Kidney (tissue), 14 donors: ENCODE results near the gene ADAM10. TPM values are rescaled to one million over a fixed set of nuclear protein-coding genes. Genes with fewer than 3 reads are reported as not detected.

Source experiments
- DNase-seq, 5 donors: peaks; one replicate each; pipeline ENCODE4 v3.0.0-alpha.2; 2013 to 2020
- FAIRE-seq: peaks from 2 replicates; lab custom pipeline; 2012; peaks lifted over from hg19 to GRCh38; lab: Jason Lieb, UNC
- H3K27ac ChIP-seq, 2 donors: one replicate each; pipeline ENCODE4 v1.7.0; 2013; ENCODE audit warnings: low read depth in 2 of 2, low read length in 2 of 2, inconsistent platforms in 1 of 2
- H3K27me3 ChIP-seq: one replicate; pipeline ENCODE4 v1.7.1; 2013; ENCODE audit warnings: low read length, inconsistent platforms; ENCODE audit not compliant: control insufficient read depth, insufficient read depth
- H3K36me3 ChIP-seq, 3 donors: one replicate each; pipeline versions ENCODE4 v1.7.0 to v1.7.1; 2013; ENCODE audit warnings: low read length in 3 of 3, control low read depth in 1 of 3, inconsistent platforms in 1 of 3; ENCODE audit not compliant: insufficient read depth in 3 of 3, control insufficient read depth in 2 of 3
- H3K4me1 ChIP-seq, 3 donors: one replicate each; pipeline versions ENCODE4 v1.7.0 to v1.7.1; 2013; ENCODE audit warnings: low read length in 3 of 3, inconsistent platforms in 1 of 3, low read depth in 1 of 3; ENCODE audit not compliant: control insufficient read depth in 2 of 3, insufficient read depth in 2 of 3
- H3K4me3 ChIP-seq, 3 donors: one replicate each; pipeline versions ENCODE4 v1.7.0 to v1.8.1; 2013; ENCODE audit warnings: low read length in 3 of 3, control low read depth in 1 of 3, inconsistent platforms in 1 of 3
- H3K9ac ChIP-seq, 3 donors: one replicate each; pipeline versions ENCODE4 v1.7.0 to v1.7.1; 2013; ENCODE audit warnings: low read length in 3 of 3, control low read depth in 1 of 3, inconsistent platforms in 1 of 3
- H3K9me3 ChIP-seq, 3 donors: one replicate each; pipeline versions ENCODE4 v1.7.0 to v1.7.1; 2013; ENCODE audit warnings: low read length in 3 of 3, control low read depth in 1 of 3, inconsistent platforms in 1 of 3; ENCODE audit not compliant: control insufficient read depth in 2 of 3, insufficient read depth in 1 of 3
- intact Hi-C: fragments of 100-400 bp; cut with DNase I; formaldehyde crosslinking; loops from one replicate; pipeline ENCODE4 v1.11.1; 2022
- polyA plus RNA-seq: library from polyadenylated mRNA; stranded (reverse); fragments of 350-450 nt; fragmentation: Illumina TruSeq; extraction: RNeasy Lipid Tissue Mini Kit (QIAGEN cat#74804); gene quantifications from one replicate; pipeline ENCODE4 v1.2.3, GENCODE V29; 2014; ENCODE audit warnings: low read depth, low replicate concordance; ENCODE audit not compliant: insufficient read depth
- total RNA-seq: library from RNA; stranded (reverse); fragmentation: NEBNext Ultra II Directional; extraction: Animal tissue kit (Norgen Biotek cat#: 25700); gene quantifications from one replicate; pipeline ENCODE4 v1.2.1, GENCODE V29; 2021
- TF ChIP-seq, protein P1 (sequence below): IDR thresholded peaks from 3 replicates; pipeline ENCODE4 v1.5.1; 2012; ENCODE audit warnings: mild to moderate bottlenecking, moderate library complexity, borderline replicate concordance; ENCODE audit not compliant: insufficient read depth; ENCODE audit errors: extremely low read depth
- donor health status: control.
- donor health status: control.
- donor health status: control.
- donor health status: control.
- donor health status: control.
- donor health status: DM: yes; HTN: yes; CAD: no.
- donor health status: Normal renal cell carcinoma (clear cell type).

Gene ADAM10
- total and polyA plus RNA-seq, 2 donors from 2014 or later: 19.5 to 235 TPM

DNA sequence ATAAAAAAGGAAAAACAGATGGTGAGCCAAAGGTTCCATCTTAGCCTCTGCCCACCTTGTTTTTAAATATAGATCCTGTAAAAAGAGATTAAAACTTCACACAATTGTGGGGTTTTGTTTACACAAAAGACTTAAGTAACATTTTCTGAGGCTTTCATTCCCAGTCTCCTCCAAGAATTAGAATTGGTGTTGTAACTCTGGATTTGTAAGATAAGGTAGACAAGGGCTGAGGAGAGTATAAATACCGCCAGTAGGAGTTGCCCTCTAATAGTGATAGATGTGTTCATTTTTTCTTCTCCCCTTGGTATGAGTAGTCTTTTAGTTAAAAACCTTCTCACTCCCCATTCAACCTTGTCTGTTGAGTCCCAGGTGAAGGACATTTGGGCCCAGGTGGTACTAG, 30.0 kb upstream of the ADAM10 start:
- Histone ChIP-seq H3K9ac (no peak overlapping the region), H3K27ac (no peak overlapping the region), H3K4me1 (peaks cover under 1 to 4% (median 2%) of the 10 kb centered on the region in 3 donors), H3K27me3 (no peaks in the 10 kb centered on the region), H3K9me3 (no peaks in the 10 kb centered on the region), H3K4me3 (no peak overlapping the region), H3K36me3 (peaks cover 0 to 4% (median 0%) of the 10 kb centered on the region in 3 donors)
- DNase-seq (no peak), FAIRE-seq (no peak)
- TF ChIP-seq, protein P1, sequence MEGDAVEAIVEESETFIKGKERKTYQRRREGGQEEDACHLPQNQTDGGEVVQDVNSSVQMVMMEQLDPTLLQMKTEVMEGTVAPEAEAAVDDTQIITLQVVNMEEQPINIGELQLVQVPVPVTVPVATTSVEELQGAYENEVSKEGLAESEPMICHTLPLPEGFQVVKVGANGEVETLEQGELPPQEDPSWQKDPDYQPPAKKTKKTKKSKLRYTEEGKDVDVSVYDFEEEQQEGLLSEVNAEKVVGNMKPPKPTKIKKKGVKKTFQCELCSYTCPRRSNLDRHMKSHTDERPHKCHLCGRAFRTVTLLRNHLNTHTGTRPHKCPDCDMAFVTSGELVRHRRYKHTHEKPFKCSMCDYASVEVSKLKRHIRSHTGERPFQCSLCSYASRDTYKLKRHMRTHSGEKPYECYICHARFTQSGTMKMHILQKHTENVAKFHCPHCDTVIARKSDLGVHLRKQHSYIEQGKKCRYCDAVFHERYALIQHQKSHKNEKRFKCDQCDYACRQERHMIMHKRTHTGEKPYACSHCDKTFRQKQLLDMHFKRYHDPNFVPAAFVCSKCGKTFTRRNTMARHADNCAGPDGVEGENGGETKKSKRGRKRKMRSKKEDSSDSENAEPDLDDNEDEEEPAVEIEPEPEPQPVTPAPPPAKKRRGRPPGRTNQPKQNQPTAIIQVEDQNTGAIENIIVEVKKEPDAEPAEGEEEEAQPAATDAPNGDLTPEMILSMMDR: no peak
- intact Hi-C loops: no loop called here

DNA sequence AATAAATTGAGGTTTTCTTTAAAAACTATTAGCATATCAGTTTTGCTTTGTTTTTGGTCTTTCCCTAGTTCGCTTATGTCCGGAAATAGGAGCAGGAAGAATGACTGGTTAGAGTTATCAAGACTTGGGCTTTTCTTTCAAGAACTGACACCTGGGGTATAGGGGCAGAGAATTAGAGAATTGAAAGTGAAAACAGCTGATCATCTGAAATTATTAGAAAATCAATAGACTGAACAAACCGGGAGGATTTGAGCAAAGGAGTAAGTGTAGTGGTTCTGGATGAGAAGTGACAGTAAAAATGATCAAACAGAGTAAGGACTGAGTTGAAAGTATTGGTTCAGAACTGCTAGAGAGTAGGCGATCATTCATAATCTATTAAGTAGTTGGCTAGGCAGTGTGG, 27.6 kb upstream of the ADAM10 start:
- H3K27ac ChIP-seq: no peak overlapping the region
- TF ChIP-seq, protein P1: no peak
- no peaks in the 10 kb centered on the region for H3K9me3 ChIP-seq
- H3K36me3 ChIP-seq: peaks cover 0 to 4% (median 0%) of the 10 kb centered on the region in 3 donors
- H3K4me1 ChIP-seq: peaks cover 7 to 9% (median 7%) of the 10 kb centered on the region in 3 donors
- DNase-seq: no peak
- no peak overlapping the region for H3K9ac ChIP-seq
- H3K4me3 ChIP-seq: no peak overlapping the region
- FAIRE-seq: no peak
- H3K27me3 ChIP-seq: no peaks in the 10 kb centered on the region
- intact Hi-C loops: no loop called here

DNA sequence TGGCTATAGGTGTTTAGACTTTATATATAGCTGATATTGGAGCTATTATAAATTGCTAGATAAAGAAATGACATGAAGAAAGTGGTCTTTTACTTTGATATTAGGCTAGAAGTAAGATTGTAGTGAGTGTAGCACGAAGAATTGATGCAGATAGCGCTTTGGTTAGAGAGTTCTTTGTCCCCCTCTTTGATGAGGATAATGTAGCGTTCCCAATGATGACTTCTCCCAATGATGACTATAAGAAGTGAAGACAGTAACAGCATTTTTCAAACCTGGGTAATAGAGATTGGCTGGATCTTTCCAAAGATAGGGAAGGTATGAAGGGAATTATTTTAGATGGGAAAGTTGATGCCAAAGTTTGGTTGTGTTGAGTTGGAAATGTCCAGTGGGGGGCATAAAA, 25.9 kb upstream of the ADAM10 start:
- Histone ChIP-seq H3K9me3 (no peaks in the 10 kb centered on the region), H3K4me3 (peak overlapping the region in 1 of 3 donors; percentile 8), H3K27ac (no peak overlapping the region), H3K36me3 (peaks cover 0 to 4% (median 0%) of the 10 kb centered on the region in 3 donors), H3K4me1 (peaks cover 8 to 9% (median 9%) of the 10 kb centered on the region in 3 donors), H3K27me3 (no peaks in the 10 kb centered on the region), H3K9ac (no peak overlapping the region)
- intact Hi-C loops: no loop called here
- TF ChIP-seq, protein P1: no peak
- FAIRE-seq (no peak), DNase-seq (no peak)

DNA sequence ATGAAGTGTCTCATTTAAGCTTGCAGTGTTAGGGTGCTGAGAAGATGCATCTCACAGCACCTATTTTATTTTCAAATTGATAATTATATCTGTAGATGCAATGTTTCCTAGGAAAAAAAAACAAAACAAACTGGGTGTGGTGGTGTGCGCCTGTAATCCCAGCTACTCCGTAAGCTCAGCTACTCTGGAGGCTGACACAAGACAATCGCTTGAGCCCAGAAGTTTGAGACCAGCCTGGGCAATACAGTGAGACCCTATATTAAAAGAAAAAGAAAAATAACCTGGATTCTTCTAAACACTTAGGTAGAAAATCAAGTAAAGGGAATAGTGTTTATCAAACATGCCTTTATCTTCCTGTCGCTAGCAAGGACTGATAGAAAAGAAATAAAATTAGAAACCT, 23.5 kb upstream of the ADAM10 start:
- Histone ChIP-seq H3K4me3 (peak overlapping the region; percentile 88 to 94 (median 88)), H3K9me3 (no peaks in the 10 kb centered on the region), H3K36me3 (no peaks in the 10 kb centered on the region), H3K27ac (no peak overlapping the region), H3K9ac (peak overlapping the region in 1 of 3 donors; percentile 78), H3K4me1 (peaks cover 9 to 13% (median 12%) of the 10 kb centered on the region in 3 donors), H3K27me3 (no peaks in the 10 kb centered on the region)
- no peak for FAIRE-seq
- intact Hi-C loops: no loop called here
- DNase-seq: no peak
- TF ChIP-seq, protein P1: no peak
